SK-N-SH treated with all-trans-retinoic acid at 6 μM for 48 hours (cell line): ENCODE measurements around the gene AKAP8L.

ENCODE experiments used
- ATAC-seq: fragments of 200-7000 bp; cut with Tn5 transposase; 3 replicates; pipeline ENCODE4 v1.9.1; 2020; ENCODE audit warnings: mild to moderate bottlenecking, moderate library complexity
- ARNTL ChIP-seq: fragments of 450-650 bp; formaldehyde crosslinking; IDR thresholded peaks from 2 replicates; pipeline ENCODE4 v1.5.0; 2020; ENCODE audit warnings: low read depth, mild to moderate bottlenecking, moderate library complexity, borderline replicate concordance
- BACH2 ChIP-seq: fragments of 250-450 bp; sonication (Bioruptor Pico); IDR thresholded peaks from 2 replicates; pipeline ENCODE4 v1.9.0; 2021; ENCODE audit warnings: mild to moderate bottlenecking, borderline replicate concordance
- CSDC2 ChIP-seq: fragments of 250-450 bp; sonication (Bioruptor Pico); IDR thresholded peaks from 2 replicates; pipeline ENCODE4 v1.5.0; 2020; ENCODE audit warnings: mild to moderate bottlenecking, moderate library complexity
- ESRRG ChIP-seq: fragments of 250-450 bp; sonication (Bioruptor Pico); IDR thresholded peaks from 2 replicates; pipeline ENCODE4 v1.6.1; 2021; ENCODE audit warnings: mild to moderate bottlenecking
- GLIS3 ChIP-seq: fragments of 250-450 bp; sonication (Bioruptor Pico); IDR thresholded peaks from 2 replicates; pipeline ENCODE4 v1.5.0; 2020; ENCODE audit warnings: mild to moderate bottlenecking, moderate library complexity
- ISL1 ChIP-seq: fragments of 250-450 bp; sonication (Bioruptor Pico); IDR thresholded peaks from 2 replicates; pipeline ENCODE4 v2.1.2; 2022; ENCODE audit warnings: mild to moderate bottlenecking, moderate library complexity
- OSR1 ChIP-seq: fragments of 250-450 bp; sonication (Bioruptor Pico); IDR thresholded peaks from 2 replicates; pipeline ENCODE4 v1.8.0; 2022; ENCODE audit warnings: moderate library complexity, mild to moderate bottlenecking, inconsistent platforms
- PPARA ChIP-seq: fragments of 250-450 bp; sonication (Bioruptor Pico); IDR thresholded peaks from 2 replicates; pipeline ENCODE4 v1.5.0; 2020; ENCODE audit warnings: mild to moderate bottlenecking, borderline replicate concordance
- RARB ChIP-seq: fragments of 250-450 bp; sonication (Bioruptor Pico); IDR thresholded peaks from 2 replicates; pipeline ENCODE4 v1.8.0; 2021; ENCODE audit warnings: mild to moderate bottlenecking, moderate library complexity
- SNAI2 ChIP-seq: fragments of 250-450 bp; sonication (Bioruptor Pico); IDR thresholded peaks from 2 replicates; pipeline ENCODE4 v1.5.0; 2020; ENCODE audit warnings: mild to moderate bottlenecking, moderate library complexity
- TCF4 ChIP-seq: fragments of 250-450 bp; sonication (Bioruptor Pico); IDR thresholded peaks from 2 replicates; pipeline ENCODE4 v1.8.0; 2021; ENCODE audit warnings: mild to moderate bottlenecking, moderate library complexity, borderline replicate concordance
- TOX ChIP-seq: fragments of 250-450 bp; sonication (Bioruptor Pico); IDR thresholded peaks from 2 replicates; pipeline ENCODE4 v1.8.0; 2021; ENCODE audit warnings: mild to moderate bottlenecking, moderate library complexity, borderline replicate concordance
- ZC3H10 ChIP-seq: fragments of 250-450 bp; sonication (Bioruptor Pico); IDR thresholded peaks from 2 replicates; pipeline ENCODE4 v1.5.1; 2021; ENCODE audit warnings: mild to moderate bottlenecking, moderate library complexity
- ZFP3 ChIP-seq: fragments of 250-450 bp; sonication (Bioruptor Pico); IDR thresholded peaks from 2 replicates; pipeline ENCODE4 v1.5.0; 2020; ENCODE audit warnings: mild to moderate bottlenecking, moderate library complexity
- ZFP30 ChIP-seq: fragments of 450-650 bp; formaldehyde crosslinking; IDR thresholded peaks from 2 replicates; pipeline ENCODE4 v1.5.0; 2022; ENCODE audit warnings: mild to moderate bottlenecking, moderate library complexity
- ZNF565 ChIP-seq: fragments of 450-650 bp; formaldehyde crosslinking; conservative IDR thresholded peaks from 2 replicates; pipeline ENCODE4 v1.5.0; 2020; ENCODE audit warnings: low read depth, mild to moderate bottlenecking, moderate library complexity
- ZNF70 ChIP-seq: fragments of 450-650 bp; formaldehyde crosslinking; IDR thresholded peaks from 2 replicates; pipeline ENCODE4 v1.5.0; 2020; ENCODE audit warnings: mild to moderate bottlenecking, moderate library complexity
- ZNF8 ChIP-seq: fragments of 450-650 bp; formaldehyde crosslinking; IDR thresholded peaks from 2 replicates; pipeline ENCODE4 v1.5.0; 2020; ENCODE audit warnings: mild to moderate bottlenecking, moderate library complexity
- TF ChIP-seq, protein P1 (sequence below): fragments of 250-450 bp; sonication (Bioruptor Pico); IDR thresholded peaks from 2 replicates; pipeline ENCODE4 v1.5.1; 2021; ENCODE audit warnings: mild to moderate bottlenecking, moderate library complexity
- TF ChIP-seq, protein P2 (sequence below): fragments of 250-450 bp; sonication (Bioruptor Pico); IDR thresholded peaks from 2 replicates; pipeline ENCODE4 v1.5.1; 2020; ENCODE audit warnings: low read depth, mild to moderate bottlenecking, moderate library complexity
- TF ChIP-seq, protein P3 (sequence below): fragments of 250-450 bp; sonication (Bioruptor Pico); IDR thresholded peaks from 2 replicates; pipeline ENCODE4 v1.8.0; 2020; ENCODE audit warnings: mild to moderate bottlenecking, moderate library complexity, borderline replicate concordance
- TF ChIP-seq, protein P4 (sequence below): fragments of 250-450 bp; sonication (Bioruptor Pico); IDR thresholded peaks from 2 replicates; pipeline ENCODE4 v1.8.0; 2021; ENCODE audit warnings: low read depth, mild to moderate bottlenecking, moderate library complexity, borderline replicate concordance
- TF ChIP-seq, protein P5 (sequence below): fragments of 250-450 bp; sonication (Bioruptor Pico); IDR thresholded peaks from 2 replicates; pipeline ENCODE4 v1.5.0; 2020; ENCODE audit warnings: mild to moderate bottlenecking, moderate library complexity

AKAP8L gene

DNA sequence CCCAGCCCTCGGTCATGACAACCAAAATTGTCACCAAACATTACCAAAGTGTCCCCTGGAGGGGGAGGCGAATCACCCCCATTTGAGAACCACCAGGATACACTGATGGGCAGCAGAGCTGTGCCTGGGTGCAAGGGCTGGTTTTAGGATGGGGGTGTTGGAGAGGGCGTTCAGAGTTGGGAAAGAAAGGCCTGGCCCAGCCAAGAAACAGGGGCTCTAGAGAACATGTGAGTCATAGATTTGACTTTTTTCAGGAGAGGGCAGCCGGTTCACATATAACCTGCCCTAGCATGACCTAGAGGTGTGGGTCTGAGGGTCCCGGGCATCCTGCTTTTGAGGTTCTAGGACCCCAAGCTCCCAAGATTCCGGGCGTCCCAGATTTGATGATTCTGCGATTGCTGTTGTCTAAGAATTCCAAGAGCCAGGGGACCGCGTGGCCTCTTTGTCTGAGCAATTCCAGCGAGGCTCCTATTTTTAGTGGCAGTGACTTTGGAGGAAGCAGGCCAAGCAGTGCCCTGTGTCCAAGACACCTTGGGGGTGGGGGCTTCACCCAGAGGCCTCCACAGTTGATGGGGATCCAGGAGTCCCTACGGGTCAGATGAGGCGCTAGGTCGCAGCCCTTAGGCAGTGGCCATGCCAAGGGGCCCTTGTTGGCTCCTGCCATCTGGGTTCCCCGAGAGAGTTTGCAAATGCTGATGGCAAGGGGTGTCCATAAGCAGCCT is 25.9 kb upstream of the AKAP8L start:
- no peak for TF ChIP-seq ISL1 (CRISPR knock-in tag)
- no peak for TF ChIP-seq ZNF70
- no peak for TF ChIP-seq TCF4 (CRISPR knock-in tag)
- TF ChIP-seq TOX = no peak
- TF ChIP-seq ZC3H10 (CRISPR knock-in tag) = no peak
- TF ChIP-seq GLIS3 (CRISPR knock-in tag) = no peak
- TF ChIP-seq, protein P1, sequence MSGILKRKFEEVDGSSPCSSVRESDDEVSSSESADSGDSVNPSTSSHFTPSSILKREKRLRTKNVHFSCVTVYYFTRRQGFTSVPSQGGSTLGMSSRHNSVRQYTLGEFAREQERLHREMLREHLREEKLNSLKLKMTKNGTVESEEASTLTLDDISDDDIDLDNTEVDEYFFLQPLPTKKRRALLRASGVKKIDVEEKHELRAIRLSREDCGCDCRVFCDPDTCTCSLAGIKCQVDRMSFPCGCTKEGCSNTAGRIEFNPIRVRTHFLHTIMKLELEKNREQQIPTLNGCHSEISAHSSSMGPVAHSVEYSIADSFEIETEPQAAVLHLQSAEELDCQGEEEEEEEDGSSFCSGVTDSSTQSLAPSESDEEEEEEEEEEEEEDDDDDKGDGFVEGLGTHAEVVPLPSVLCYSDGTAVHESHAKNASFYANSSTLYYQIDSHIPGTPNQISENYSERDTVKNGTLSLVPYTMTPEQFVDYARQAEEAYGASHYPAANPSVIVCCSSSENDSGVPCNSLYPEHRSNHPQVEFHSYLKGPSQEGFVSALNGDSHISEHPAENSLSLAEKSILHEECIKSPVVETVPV (CRISPR knock-in tag) = no peak
- no peak for TF ChIP-seq ZNF8 (CRISPR knock-in tag)
- no peak for TF ChIP-seq ZNF565 (CRISPR knock-in tag)
- no peak for TF ChIP-seq OSR1 (CRISPR knock-in tag)
- TF ChIP-seq CSDC2 (CRISPR knock-in tag) = no peak
- TF ChIP-seq ARNTL (CRISPR knock-in tag) = no peak
- no peak for TF ChIP-seq ZFP3
- TF ChIP-seq, protein P2, sequence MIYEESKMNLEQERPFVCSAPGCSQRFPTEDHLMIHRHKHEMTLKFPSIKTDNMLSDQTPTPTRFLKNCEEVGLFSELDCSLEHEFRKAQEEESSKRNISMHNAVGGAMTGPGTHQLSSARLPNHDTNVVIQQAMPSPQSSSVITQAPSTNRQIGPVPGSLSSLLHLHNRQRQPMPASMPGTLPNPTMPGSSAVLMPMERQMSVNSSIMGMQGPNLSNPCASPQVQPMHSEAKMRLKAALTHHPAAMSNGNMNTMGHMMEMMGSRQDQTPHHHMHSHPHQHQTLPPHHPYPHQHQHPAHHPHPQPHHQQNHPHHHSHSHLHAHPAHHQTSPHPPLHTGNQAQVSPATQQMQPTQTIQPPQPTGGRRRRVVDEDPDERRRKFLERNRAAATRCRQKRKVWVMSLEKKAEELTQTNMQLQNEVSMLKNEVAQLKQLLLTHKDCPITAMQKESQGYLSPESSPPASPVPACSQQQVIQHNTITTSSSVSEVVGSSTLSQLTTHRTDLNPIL = no peak
- TF ChIP-seq ESRRG = no peak
- TF ChIP-seq, protein P3, sequence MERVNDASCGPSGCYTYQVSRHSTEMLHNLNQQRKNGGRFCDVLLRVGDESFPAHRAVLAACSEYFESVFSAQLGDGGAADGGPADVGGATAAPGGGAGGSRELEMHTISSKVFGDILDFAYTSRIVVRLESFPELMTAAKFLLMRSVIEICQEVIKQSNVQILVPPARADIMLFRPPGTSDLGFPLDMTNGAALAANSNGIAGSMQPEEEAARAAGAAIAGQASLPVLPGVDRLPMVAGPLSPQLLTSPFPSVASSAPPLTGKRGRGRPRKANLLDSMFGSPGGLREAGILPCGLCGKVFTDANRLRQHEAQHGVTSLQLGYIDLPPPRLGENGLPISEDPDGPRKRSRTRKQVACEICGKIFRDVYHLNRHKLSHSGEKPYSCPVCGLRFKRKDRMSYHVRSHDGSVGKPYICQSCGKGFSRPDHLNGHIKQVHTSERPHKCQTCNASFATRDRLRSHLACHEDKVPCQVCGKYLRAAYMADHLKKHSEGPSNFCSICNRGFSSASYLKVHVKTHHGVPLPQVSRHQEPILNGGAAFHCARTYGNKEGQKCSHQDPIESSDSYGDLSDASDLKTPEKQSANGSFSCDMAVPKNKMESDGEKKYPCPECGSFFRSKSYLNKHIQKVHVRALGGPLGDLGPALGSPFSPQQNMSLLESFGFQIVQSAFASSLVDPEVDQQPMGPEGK (CRISPR knock-in tag) = no peak
- no peak for TF ChIP-seq ZFP30
- TF ChIP-seq, protein P4, sequence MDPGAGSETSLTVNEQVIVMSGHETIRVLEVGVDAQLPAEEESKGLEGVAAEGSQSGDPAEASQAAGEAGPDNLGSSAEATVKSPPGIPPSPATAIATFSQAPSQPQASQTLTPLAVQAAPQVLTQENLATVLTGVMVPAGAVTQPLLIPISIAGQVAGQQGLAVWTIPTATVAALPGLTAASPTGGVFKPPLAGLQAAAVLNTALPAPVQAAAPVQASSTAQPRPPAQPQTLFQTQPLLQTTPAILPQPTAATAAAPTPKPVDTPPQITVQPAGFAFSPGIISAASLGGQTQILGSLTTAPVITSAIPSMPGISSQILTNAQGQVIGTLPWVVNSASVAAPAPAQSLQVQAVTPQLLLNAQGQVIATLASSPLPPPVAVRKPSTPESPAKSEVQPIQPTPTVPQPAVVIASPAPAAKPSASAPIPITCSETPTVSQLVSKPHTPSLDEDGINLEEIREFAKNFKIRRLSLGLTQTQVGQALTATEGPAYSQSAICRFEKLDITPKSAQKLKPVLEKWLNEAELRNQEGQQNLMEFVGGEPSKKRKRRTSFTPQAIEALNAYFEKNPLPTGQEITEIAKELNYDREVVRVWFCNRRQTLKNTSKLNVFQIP (CRISPR knock-in tag) = no peak
- TF ChIP-seq SNAI2 (CRISPR knock-in tag) = no peak
- TF ChIP-seq BACH2 (CRISPR knock-in tag) = no peak
- ATAC-seq = no peak

DNA sequence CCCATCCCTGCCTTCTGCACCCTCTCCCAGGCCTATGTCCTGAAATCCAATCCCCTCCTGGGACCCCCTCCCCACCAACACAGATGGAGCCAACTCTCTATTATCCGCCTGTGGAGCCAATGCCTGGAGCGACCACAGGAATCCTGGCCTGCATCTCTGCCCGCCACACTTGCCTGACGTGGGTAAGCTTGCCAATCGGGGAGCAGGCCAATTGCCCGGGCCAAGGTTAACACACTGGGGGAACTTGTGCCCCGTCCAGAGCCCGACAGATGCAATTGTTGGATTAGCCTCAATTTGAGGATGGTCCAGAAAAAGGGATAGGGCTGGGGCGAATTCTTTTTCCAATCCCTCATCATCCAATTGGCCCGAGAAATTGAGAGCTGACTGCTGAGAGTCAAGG is 25.1 kb upstream of the AKAP8L start:
- no peak for TF ChIP-seq ZNF8 (CRISPR knock-in tag)
- no peak for TF ChIP-seq ZFP30
- TF ChIP-seq ZNF565 (CRISPR knock-in tag) = no peak
- no peak for TF ChIP-seq ZNF70
- TF ChIP-seq BACH2 (CRISPR knock-in tag) = no peak
- no peak for TF ChIP-seq SNAI2 (CRISPR knock-in tag)
- no peak for TF ChIP-seq GLIS3 (CRISPR knock-in tag)
- TF ChIP-seq, protein P5, sequence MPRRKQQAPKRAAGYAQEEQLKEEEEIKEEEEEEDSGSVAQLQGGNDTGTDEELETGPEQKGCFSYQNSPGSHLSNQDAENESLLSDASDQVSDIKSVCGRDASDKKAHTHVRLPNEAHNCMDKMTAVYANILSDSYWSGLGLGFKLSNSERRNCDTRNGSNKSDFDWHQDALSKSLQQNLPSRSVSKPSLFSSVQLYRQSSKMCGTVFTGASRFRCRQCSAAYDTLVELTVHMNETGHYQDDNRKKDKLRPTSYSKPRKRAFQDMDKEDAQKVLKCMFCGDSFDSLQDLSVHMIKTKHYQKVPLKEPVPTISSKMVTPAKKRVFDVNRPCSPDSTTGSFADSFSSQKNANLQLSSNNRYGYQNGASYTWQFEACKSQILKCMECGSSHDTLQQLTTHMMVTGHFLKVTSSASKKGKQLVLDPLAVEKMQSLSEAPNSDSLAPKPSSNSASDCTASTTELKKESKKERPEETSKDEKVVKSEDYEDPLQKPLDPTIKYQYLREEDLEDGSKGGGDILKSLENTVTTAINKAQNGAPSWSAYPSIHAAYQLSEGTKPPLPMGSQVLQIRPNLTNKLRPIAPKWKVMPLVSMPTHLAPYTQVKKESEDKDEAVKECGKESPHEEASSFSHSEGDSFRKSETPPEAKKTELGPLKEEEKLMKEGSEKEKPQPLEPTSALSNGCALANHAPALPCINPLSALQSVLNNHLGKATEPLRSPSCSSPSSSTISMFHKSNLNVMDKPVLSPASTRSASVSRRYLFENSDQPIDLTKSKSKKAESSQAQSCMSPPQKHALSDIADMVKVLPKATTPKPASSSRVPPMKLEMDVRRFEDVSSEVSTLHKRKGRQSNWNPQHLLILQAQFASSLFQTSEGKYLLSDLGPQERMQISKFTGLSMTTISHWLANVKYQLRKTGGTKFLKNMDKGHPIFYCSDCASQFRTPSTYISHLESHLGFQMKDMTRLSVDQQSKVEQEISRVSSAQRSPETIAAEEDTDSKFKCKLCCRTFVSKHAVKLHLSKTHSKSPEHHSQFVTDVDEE (CRISPR knock-in tag) = no peak
- TF ChIP-seq ISL1 (CRISPR knock-in tag) = no peak
- ATAC-seq = no peak

DNA sequence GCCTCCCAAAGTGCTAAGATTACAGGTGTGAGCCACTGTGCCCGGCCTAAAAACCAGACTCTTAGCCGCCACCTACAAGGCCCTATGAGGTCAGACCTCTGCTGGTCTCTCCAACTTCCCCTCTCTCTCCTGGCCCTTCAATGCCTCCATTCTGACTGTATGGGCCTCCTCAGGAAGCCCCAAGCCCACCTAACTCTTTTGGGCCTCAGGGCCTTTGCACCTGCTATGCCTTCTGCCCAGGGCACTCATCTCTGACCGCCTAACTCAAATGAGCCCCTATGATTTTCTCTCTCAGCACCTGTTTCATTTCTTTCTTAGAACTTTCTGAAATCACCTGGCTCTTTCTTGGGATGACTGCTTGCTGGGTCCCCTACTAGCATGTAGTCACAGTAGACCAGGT is 24.5 kb upstream of the AKAP8L start:
- no peak for ATAC-seq
- no peak for TF ChIP-seq ZNF565 (CRISPR knock-in tag)
- TF ChIP-seq ZNF8 (CRISPR knock-in tag) = no peak
- no peak for TF ChIP-seq ISL1 (CRISPR knock-in tag)
- TF ChIP-seq ZNF70 = no peak
- TF ChIP-seq, protein P4 (CRISPR knock-in tag) = no peak
- no peak for TF ChIP-seq ZFP30
- TF ChIP-seq GLIS3 (CRISPR knock-in tag) = no peak
- TF ChIP-seq PPARA (CRISPR knock-in tag) = no peak
- TF ChIP-seq, protein P3 (CRISPR knock-in tag) = no peak
- no peak for TF ChIP-seq RARB (CRISPR knock-in tag)
- TF ChIP-seq ZFP3 = no peak
- TF ChIP-seq, protein P2 = no peak
